ENCODE results near the gene GDNF.

DNA sequence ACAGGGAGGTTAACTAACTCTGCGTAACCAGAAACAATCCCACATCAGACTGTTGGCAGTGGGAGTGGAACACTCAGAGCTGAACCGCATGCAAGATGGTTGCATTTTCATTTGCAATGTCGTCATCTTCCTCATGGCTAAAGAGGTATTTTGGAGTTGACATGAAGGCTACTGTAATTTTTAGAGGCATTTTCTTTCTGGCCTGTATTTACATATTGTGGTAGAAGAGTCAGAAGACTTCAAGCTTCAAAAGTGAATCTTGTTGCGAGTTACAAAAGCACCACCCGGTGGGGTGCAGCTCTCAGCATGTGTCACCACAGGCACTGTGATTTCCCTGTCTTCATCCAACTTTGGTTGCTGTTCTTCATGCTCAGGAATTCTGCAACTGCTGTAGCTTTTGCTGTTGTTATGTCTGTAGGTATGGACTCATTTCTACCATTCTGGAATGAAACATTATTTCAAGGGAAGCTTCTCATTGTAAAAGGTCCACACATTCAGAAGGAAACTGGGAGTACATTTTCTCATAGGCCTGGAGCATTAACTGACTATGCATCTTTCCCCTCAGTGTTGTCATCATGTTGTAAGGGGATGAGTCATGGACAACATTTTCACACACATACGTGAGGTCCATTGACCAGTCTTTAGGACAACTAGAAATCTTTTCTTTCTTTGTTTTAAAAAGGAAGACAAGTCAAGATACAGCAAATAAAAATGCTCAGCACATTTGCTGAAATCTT lies 35.4 kb upstream of the GDNF start:
- no peak for TF ChIP-seq EZH2 (IDR thresholded peaks at IDR 0.05; ENCODE audit: low read depth)
- TF ChIP-seq, protein P1, sequence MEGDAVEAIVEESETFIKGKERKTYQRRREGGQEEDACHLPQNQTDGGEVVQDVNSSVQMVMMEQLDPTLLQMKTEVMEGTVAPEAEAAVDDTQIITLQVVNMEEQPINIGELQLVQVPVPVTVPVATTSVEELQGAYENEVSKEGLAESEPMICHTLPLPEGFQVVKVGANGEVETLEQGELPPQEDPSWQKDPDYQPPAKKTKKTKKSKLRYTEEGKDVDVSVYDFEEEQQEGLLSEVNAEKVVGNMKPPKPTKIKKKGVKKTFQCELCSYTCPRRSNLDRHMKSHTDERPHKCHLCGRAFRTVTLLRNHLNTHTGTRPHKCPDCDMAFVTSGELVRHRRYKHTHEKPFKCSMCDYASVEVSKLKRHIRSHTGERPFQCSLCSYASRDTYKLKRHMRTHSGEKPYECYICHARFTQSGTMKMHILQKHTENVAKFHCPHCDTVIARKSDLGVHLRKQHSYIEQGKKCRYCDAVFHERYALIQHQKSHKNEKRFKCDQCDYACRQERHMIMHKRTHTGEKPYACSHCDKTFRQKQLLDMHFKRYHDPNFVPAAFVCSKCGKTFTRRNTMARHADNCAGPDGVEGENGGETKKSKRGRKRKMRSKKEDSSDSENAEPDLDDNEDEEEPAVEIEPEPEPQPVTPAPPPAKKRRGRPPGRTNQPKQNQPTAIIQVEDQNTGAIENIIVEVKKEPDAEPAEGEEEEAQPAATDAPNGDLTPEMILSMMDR (conservative IDR thresholded peaks at IDR 0.05), result no peak
